ENCODE measurements around the gene ANXA2R. TPM values are rescaled to one million over a fixed set of nuclear protein-coding genes. Genes with fewer than 3 reads are reported as not detected.

The ANXA2R gene
- total and polyA plus RNA-seq, 2 of the 4 experiments (the other 2 are of a cell fraction): 1.3 to 3.6 TPM

GRCh38 chr5:43000914-43001313 lies 39.2 kb downstream of the ANXA2R start:
- ChIA-PET CTCF (no interaction called here), POLR2A (ENCODE audit: unreplicated experiment) (no interaction called here)
- intact Hi-C loops (cut with micrococcal nuclease): no loop called here
- no TSS peak for BruUV-seq (replicated peaks)
- no peak overlapping the region for H3K23ac ChIP-seq (ENCODE audit: low read depth, low read length)
- no peaks in the 10 kb centered on the region for H3K9me3 ChIP-seq (ENCODE audit: control insufficient read depth, insufficient read depth, low read length)
- H3K27ac ChIP-seq (ENCODE audit: insufficient read depth, low read length): no peak overlapping the region
- 30% methylated on average over 2 of the region's 6 CpGs; no CpG with 5 or more reads in 1 of the 2 experiments for WGBS, 2 experiments (ENCODE audit: extremely low coverage in 2 of 2, insufficient read length in 1 of 2)
- dilution Hi-C loops (cut with HindIII; ENCODE audit: low sequenced_read_pairs, unreplicated experiment): no loop called here
- H3K9me1 ChIP-seq (ENCODE audit: insufficient read depth, low read length): no peaks in the 10 kb centered on the region
- no peak overlapping the region for H3K18ac ChIP-seq (ENCODE audit: low read depth, low read length)
- no peak overlapping the region for H2BK120ac ChIP-seq (ENCODE audit: low read depth, low read length)
- H3K4ac ChIP-seq (ENCODE audit: low read depth, low read length): no peak overlapping the region
- ATAC-seq (ENCODE audit: low read depth): no peak
- no peak for TF ChIP-seq FOS (IDR thresholded peaks at IDR 0.05; ENCODE audit: low read depth, low read length)
- H4K91ac ChIP-seq (ENCODE audit: insufficient read depth, low read depth, low read length): no peak overlapping the region
- peaks cover 4% of the 10 kb centered on the region; the same call in 1 of the 2 replicates for H3K4me1 ChIP-seq (ENCODE audit: control insufficient read depth, insufficient read depth, low read length)
- no peak overlapping the region for H3K9ac ChIP-seq (ENCODE audit: low read depth, low read length)
- no peak for DNase-seq
- peak overlapping the region; percentile 20 to 26; a peak in 1 of 4 replicates for H4K8ac ChIP-seq (ENCODE audit: low read depth in 2 of 2, low read length in 2 of 2)
- in situ Hi-C loops (cut with MboI; ENCODE audit: low sequenced_read_pairs): no loop called here
- H2BK15ac ChIP-seq (ENCODE audit: low read depth, low read length): no peak overlapping the region
- no peak overlapping the region for H3K56ac ChIP-seq (ENCODE audit: extremely low read depth, insufficient read depth, low read length)
- H4K5ac ChIP-seq (ENCODE audit: low read depth, low read length): no peak overlapping the region; the same call in 1 of the 2 replicates
- H3K27me3 ChIP-seq (ENCODE audit: control insufficient read depth, insufficient read depth, low read length): no peaks in the 10 kb centered on the region
- H2AFZ ChIP-seq (replicated peaks; ENCODE audit: low read length, poor library complexity): peak overlapping the region; percentile 25
- no peaks in the 10 kb centered on the region for H4K20me1 ChIP-seq (ENCODE audit: insufficient read depth, low read length)
- H2BK5ac ChIP-seq (ENCODE audit: low read depth, low read length, poor library complexity, severe bottlenecking): no peak overlapping the region
- H2AK5ac ChIP-seq (ENCODE audit: low read depth, low read length): no peak overlapping the region
- no peak overlapping the region for H3K4me3 ChIP-seq (ENCODE audit: insufficient read depth, low read depth, low read length)
- no peak overlapping the region for H3K14ac ChIP-seq (replicated peaks; ENCODE audit: low read depth, low read length)
- peaks cover 0 to 29% of the 10 kb centered on the region in 2 experiments; a peak in 2 of 4 replicates for H3K79me1 ChIP-seq (ENCODE audit: low read depth in 1 of 2, low read length in 2 of 2)
- no peak overlapping the region for H2BK20ac ChIP-seq (ENCODE audit: low read depth, low read length)
- no peak overlapping the region; the same call in 1 of the 2 replicates for H3K4me2 ChIP-seq (ENCODE audit: low read depth, low read length)
- H2AK9ac ChIP-seq (replicated peaks; ENCODE audit: low read depth, low read length, poor library complexity): no peak overlapping the region
- no peaks in the 10 kb centered on the region for H3K36me3 ChIP-seq (ENCODE audit: control insufficient read depth, insufficient read depth, low read length)
